Prostate gland (tissue), 2 donors: ENCODE data around the gene ZNF354C.

ENCODE experiments used
- POLR2A ChIP-seq: fragments of 450-650 bp; IDR thresholded peaks from one replicate; pipeline ENCODE4 v1.6.1; 2016; ENCODE audit warnings: antibody characterized with exemption, mild to moderate bottlenecking
- POLR2AphosphoS5 ChIP-seq: sonication (generic); formaldehyde crosslinking; IDR thresholded peaks from one replicate; pipeline ENCODE4 v1.6.1; 2017; ENCODE audit warnings: antibody characterized with exemption
- TF ChIP-seq, protein P1 (sequence below), 4 experiments: fragments of 200-600 bp in 2 of 4; fragments of 450-650 bp in 2 of 4; sonication (generic) in 2 of 4; IDR thresholded peaks; 1 replicate in 3 of 4; 2 replicates in 1 of 4; pipeline ENCODE4 v1.5.1; 2016 to 2019; ENCODE audit warnings: antibody characterized with exemption in 4 of 4, mild to moderate bottlenecking in 2 of 4, moderate library complexity in 2 of 4

DNA sequence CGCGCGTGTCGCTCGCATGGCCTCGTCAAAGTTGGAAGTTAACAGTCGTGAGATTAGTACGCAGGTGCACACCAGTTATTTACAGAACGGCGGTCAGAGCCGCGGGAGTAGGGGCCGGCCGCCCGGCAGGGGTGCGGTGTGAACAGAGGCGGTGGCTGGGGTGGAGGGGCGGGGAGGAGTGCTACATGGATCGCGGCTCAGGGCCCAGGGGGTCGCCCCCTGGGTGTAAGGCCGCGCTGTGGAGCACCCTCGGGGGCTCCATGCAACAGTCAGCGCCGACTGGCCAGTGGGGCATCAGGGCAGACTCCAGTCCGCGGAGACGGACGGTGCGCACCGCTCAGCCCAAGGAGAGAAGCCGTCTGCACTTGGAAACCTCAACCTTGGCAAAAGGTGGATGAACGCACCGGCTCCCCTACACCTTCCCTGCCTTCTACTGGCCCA is 60.3 kb downstream of the ZNF354C start:
- TF ChIP-seq, protein P1, sequence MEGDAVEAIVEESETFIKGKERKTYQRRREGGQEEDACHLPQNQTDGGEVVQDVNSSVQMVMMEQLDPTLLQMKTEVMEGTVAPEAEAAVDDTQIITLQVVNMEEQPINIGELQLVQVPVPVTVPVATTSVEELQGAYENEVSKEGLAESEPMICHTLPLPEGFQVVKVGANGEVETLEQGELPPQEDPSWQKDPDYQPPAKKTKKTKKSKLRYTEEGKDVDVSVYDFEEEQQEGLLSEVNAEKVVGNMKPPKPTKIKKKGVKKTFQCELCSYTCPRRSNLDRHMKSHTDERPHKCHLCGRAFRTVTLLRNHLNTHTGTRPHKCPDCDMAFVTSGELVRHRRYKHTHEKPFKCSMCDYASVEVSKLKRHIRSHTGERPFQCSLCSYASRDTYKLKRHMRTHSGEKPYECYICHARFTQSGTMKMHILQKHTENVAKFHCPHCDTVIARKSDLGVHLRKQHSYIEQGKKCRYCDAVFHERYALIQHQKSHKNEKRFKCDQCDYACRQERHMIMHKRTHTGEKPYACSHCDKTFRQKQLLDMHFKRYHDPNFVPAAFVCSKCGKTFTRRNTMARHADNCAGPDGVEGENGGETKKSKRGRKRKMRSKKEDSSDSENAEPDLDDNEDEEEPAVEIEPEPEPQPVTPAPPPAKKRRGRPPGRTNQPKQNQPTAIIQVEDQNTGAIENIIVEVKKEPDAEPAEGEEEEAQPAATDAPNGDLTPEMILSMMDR (IDR thresholded peaks at IDR 0.05), result no peak
- TF ChIP-seq POLR2A (no peak), POLR2AphosphoS5 (no peak)
